Neuronal stem cell (in vitro differentiated cells): ENCODE data around the gene PAPPA2.

ENCODE experiments used
- DNase-seq: peaks from one replicate; pipeline ENCODE4 v3.0.0-alpha.2; 2013; ENCODE audit warnings: low spot score
- H2AFZ ChIP-seq: one replicate; pipeline ENCODE4 v1.6.1; 2013; ENCODE audit warnings: mild to moderate bottlenecking, low read length, inconsistent platforms
- H2AK5ac ChIP-seq: 2 replicates; pipeline ENCODE4 v1.6.1; 2013; ENCODE audit warnings: low read depth, mild to moderate bottlenecking, inconsistent platforms, low read length, moderate library complexity, mixed read lengths
- H2BK120ac ChIP-seq: 2 replicates; pipeline ENCODE4 v1.6.1; 2013; ENCODE audit warnings: low read depth, mild to moderate bottlenecking, inconsistent platforms, low read length, moderate library complexity, mixed read lengths
- H2BK12ac ChIP-seq: one replicate; pipeline ENCODE4 v1.6.1; 2013; ENCODE audit warnings: low read length, inconsistent platforms
- H2BK15ac ChIP-seq: 2 replicates; pipeline ENCODE4 v1.6.1; 2013; ENCODE audit warnings: mild to moderate bottlenecking, low read length, inconsistent platforms, mixed read lengths
- H2BK5ac ChIP-seq: one replicate; pipeline ENCODE4 v1.6.1; 2013; ENCODE audit warnings: inconsistent platforms, mild to moderate bottlenecking, low read length, moderate library complexity
- H3K14ac ChIP-seq: one replicate; pipeline ENCODE4 v1.6.1; 2013; ENCODE audit warnings: low read length, inconsistent platforms
- H3K18ac ChIP-seq: 2 replicates; pipeline ENCODE4 v1.6.1; 2013; ENCODE audit warnings: low read length, inconsistent platforms
- H3K23ac ChIP-seq: 2 replicates; pipeline ENCODE4 v1.6.1; 2013; ENCODE audit warnings: low read depth, mild to moderate bottlenecking, mixed read lengths, low read length, inconsistent platforms; ENCODE audit not compliant: poor library complexity
- H3K27ac ChIP-seq: replicated peaks from 3 replicates; pipeline ENCODE4 v1.5.1; 2013; ENCODE audit warnings: low read length, inconsistent platforms
- H3K27me3 ChIP-seq, 3 experiments: 2 replicates each; pipeline ENCODE4 v1.6.1; 2013; ENCODE audit warnings: low read length in 3 of 3, mild to moderate bottlenecking in 2 of 3, inconsistent platforms in 1 of 3, low read depth in 1 of 3, mixed read lengths in 1 of 3, moderate library complexity in 1 of 3; ENCODE audit not compliant: control insufficient read depth in 3 of 3, insufficient read depth in 3 of 3
- H3K36me3 ChIP-seq, 2 donors: replicated peaks in 1 of 2; 2 replicates each; pipeline ENCODE4 v1.6.1; 2013; ENCODE audit warnings: low read length in 2 of 2; ENCODE audit not compliant: control insufficient read depth in 2 of 2, insufficient read depth in 2 of 2
- H3K4ac ChIP-seq: 2 replicates; pipeline ENCODE4 v1.6.1; 2013; ENCODE audit warnings: inconsistent platforms, mild to moderate bottlenecking, low read length, moderate library complexity
- H3K4me1 ChIP-seq, 2 donors: 1 replicate in 1 of 2; 2 replicates in 1 of 2; pipeline ENCODE4 v1.6.1; 2013; ENCODE audit warnings: low read length in 2 of 2, low read depth in 1 of 2; ENCODE audit not compliant: control insufficient read depth in 2 of 2, insufficient read depth in 1 of 2
- H3K4me2 ChIP-seq: one replicate; pipeline ENCODE4 v1.6.1; 2013; ENCODE audit warnings: mild to moderate bottlenecking, low read length, inconsistent platforms; ENCODE audit not compliant: insufficient read depth, poor library complexity, severe bottlenecking
- H3K4me3 ChIP-seq, 2 donors: 2 replicates each; pipeline ENCODE4 v1.5.1; 2013; ENCODE audit warnings: low read length in 2 of 2, mild to moderate bottlenecking in 2 of 2, inconsistent platforms in 1 of 2, moderate library complexity in 1 of 2
- H3K79me1 ChIP-seq: one replicate; pipeline ENCODE4 v1.6.1; 2013; ENCODE audit warnings: low read depth, mild to moderate bottlenecking, inconsistent platforms, low read length, moderate library complexity
- H3K9ac ChIP-seq: one replicate; pipeline ENCODE4 v1.6.1; 2013; ENCODE audit warnings: mild to moderate bottlenecking, low read depth, low read length, inconsistent platforms; ENCODE audit not compliant: poor library complexity
- H3K9me3 ChIP-seq, 2 donors: replicated peaks in 1 of 2; 2 replicates each; pipeline versions ENCODE3 to v1.6.1; 2013; ENCODE audit warnings: low read length in 2 of 2, mild to moderate bottlenecking in 2 of 2, inconsistent platforms in 1 of 2, low read depth in 1 of 2, mixed read lengths in 1 of 2, moderate library complexity in 1 of 2; ENCODE audit not compliant: control insufficient read depth in 2 of 2, insufficient read depth in 1 of 2
- H4K8ac ChIP-seq: one replicate; pipeline ENCODE4 v1.6.1; 2013; ENCODE audit warnings: low read depth, mild to moderate bottlenecking, inconsistent platforms, low read length, moderate library complexity
- H4K91ac ChIP-seq: one replicate; pipeline ENCODE4 v1.6.1; 2013; ENCODE audit warnings: low read length, low read depth, mild to moderate bottlenecking, inconsistent platforms; ENCODE audit not compliant: poor library complexity
- WGBS, 2 donors: extraction: QIAGEN DNeasy Blood & Tissue Kit; methylation state at CpG; one replicate each; pipeline ENCODE4 v1.1.7; 2013; ENCODE audit warnings: missing lambda C conversion rate in 2 of 2, mixed read lengths in 1 of 2; ENCODE audit not compliant: insufficient read length in 2 of 2, insufficient replicate concordance in 1 of 2; ENCODE audit errors: extremely low coverage in 2 of 2; 5-methylcytosine and 5-hydroxymethylcytosine counted together

The PAPPA2 gene

DNA sequence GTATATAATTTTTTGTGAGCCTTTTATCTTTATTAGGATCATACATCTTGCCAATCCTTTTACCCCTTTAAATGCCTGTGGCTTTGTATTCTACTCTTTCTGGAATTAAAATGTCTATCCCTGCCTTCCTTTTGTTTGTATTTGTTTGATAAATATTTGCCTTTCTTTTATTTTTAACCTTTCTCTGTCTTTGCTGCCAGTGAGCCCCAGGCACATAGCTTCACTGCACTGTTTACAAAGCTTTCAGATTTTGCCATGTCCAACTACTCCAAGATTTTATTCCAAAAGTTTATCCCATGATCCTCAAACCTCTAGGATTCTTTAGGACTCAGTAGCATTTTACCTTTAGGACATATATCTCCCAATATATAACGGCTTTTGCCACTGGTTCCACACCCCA lies 281.2 kb downstream of the PAPPA2 start:
- Histone ChIP-seq H3K23ac (no peak overlapping the region), H3K18ac (no peak overlapping the region), H3K36me3 (peaks cover 0 to 1% of the 10 kb centered on the region in 2 donors), H2AK5ac (no peak overlapping the region), H2BK5ac (no peak overlapping the region), H3K4me3 (no peak overlapping the region), H3K4me2 (no peak overlapping the region), H3K4ac (no peak overlapping the region), H4K8ac (no peak overlapping the region), H3K14ac (no peak overlapping the region), H3K9me3 (peaks cover 0 to 3% of the 10 kb centered on the region in 2 donors), H3K27ac (no peak overlapping the region), H2BK15ac (no peak overlapping the region), H2AFZ (no peak overlapping the region), H2BK120ac (no peak overlapping the region), H3K4me1 (no peaks in the 10 kb centered on the region), H4K91ac (no peak overlapping the region), H2BK12ac (no peak overlapping the region), H3K79me1 (no peaks in the 10 kb centered on the region), H3K27me3 (no peaks in the 10 kb centered on the region), H3K9ac (no peak overlapping the region)
- DNase-seq, result no peak
- WGBS, 2 donors, result no CpG with 5 or more reads among the region's 1 CpG

DNA sequence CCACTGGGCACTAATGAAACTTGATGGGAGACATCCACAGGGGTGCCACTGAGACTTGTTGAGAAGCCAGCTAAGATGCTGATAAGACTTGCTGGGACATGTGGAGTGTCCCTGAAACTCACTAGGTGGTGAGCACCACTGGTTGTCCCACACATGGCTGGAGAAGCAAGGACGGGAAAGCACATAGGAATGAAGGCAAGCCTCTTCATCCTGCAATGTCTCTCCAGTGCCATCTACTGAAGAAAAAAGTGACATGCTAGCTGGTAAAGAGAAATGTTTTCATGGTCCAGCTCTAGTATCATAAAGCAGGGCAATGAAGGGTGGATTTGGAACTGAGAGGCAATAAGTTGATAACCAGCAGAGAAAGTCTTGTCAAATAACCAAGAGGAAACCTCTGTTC lies 283.0 kb downstream of the PAPPA2 start:
- Histone ChIP-seq H2BK5ac (no peak overlapping the region), H3K4me3 (no peak overlapping the region), H2AFZ (no peak overlapping the region), H4K8ac (no peak overlapping the region), H3K4ac (no peak overlapping the region), H3K4me1 (no peaks in the 10 kb centered on the region), H2BK15ac (no peak overlapping the region), H2BK120ac (no peak overlapping the region), H3K27ac (no peak overlapping the region), H3K27me3 (no peaks in the 10 kb centered on the region), H3K79me1 (no peaks in the 10 kb centered on the region), H3K9me3 (peaks cover 0 to 3% of the 10 kb centered on the region in 2 donors), H3K23ac (no peak overlapping the region), H3K9ac (no peak overlapping the region), H3K36me3 (peaks cover 0 to 1% of the 10 kb centered on the region in 2 donors), H3K18ac (no peak overlapping the region), H2AK5ac (no peak overlapping the region), H3K4me2 (no peak overlapping the region), H3K14ac (no peak overlapping the region), H2BK12ac (no peak overlapping the region), H4K91ac (no peak overlapping the region)
- DNase-seq, result no peak
- no CpG with 5 or more reads among the region's 1 CpG for WGBS, 2 donors

DNA sequence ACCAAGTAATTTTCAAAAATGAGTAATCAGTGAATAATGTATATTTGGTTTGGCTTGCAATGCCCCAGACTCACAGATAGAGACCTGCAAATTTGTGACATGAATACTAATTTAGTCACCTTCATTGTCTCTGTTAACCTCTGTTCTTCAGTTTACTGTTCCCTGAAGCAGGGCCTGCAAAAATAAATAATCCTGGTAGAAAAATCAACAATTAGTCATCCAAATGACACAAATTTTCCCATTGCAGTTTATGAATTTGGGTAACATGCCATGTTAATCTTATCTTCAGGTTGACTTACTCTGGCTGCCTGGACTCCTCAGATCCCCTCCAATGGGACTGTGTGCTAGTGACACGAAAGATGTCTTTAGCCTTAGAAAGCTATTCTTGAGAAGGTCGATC lies 289.5 kb downstream of the PAPPA2 start:
- no CpG with 5 or more reads among the region's 2 CpGs for WGBS, 2 donors
- DNase-seq, result no peak
- Histone ChIP-seq H3K36me3 (no peaks in the 10 kb centered on the region), H3K4me2 (no peak overlapping the region), H3K27me3 (no peaks in the 10 kb centered on the region), H4K91ac (no peak overlapping the region), H2AK5ac (no peak overlapping the region), H3K9ac (no peak overlapping the region), H4K8ac (no peak overlapping the region), H2AFZ (no peak overlapping the region), H2BK12ac (no peak overlapping the region), H3K9me3 (no peaks in the 10 kb centered on the region), H2BK120ac (no peak overlapping the region), H3K14ac (no peak overlapping the region), H3K79me1 (no peaks in the 10 kb centered on the region), H3K4me1 (no peaks in the 10 kb centered on the region), H3K4me3 (no peak overlapping the region), H3K23ac (no peak overlapping the region), H3K27ac (no peak overlapping the region), H3K18ac (no peak overlapping the region), H2BK15ac (no peak overlapping the region), H3K4ac (no peak overlapping the region), H2BK5ac (no peak overlapping the region)

GRCh38 chr1:176754676-176755075 lies 291.7 kb downstream of the PAPPA2 start:
- Histone ChIP-seq H2AK5ac (no peak overlapping the region), H2BK120ac (no peak overlapping the region), H3K14ac (no peak overlapping the region), H3K4me1 (no peaks in the 10 kb centered on the region), H3K9ac (no peak overlapping the region), H3K23ac (no peak overlapping the region), H3K27ac (no peak overlapping the region), H4K8ac (no peak overlapping the region), H4K91ac (no peak overlapping the region), H3K9me3 (no peaks in the 10 kb centered on the region), H2BK15ac (no peak overlapping the region), H2AFZ (no peak overlapping the region), H3K4ac (no peak overlapping the region), H3K18ac (no peak overlapping the region), H3K27me3 (no peaks in the 10 kb centered on the region), H3K4me2 (no peak overlapping the region), H2BK12ac (no peak overlapping the region), H3K79me1 (no peaks in the 10 kb centered on the region), H3K36me3 (no peaks in the 10 kb centered on the region), H3K4me3 (no peak overlapping the region), H2BK5ac (no peak overlapping the region)
- no peak for DNase-seq
- no CpG with 5 or more reads among the region's 2 CpGs for WGBS, 2 donors
